Smooth muscle cell of trachea (primary cell): ENCODE measurements around the gene VPS25. TPM values are rescaled to one million over a fixed set of nuclear protein-coding genes. Genes with fewer than 3 reads are reported as not detected.

ENCODE experiments used
- total RNA-seq: library from RNA; depleted of rRNA; stranded (reverse); fragments of >200 nt; gene quantifications from 2 replicates; pipeline ENCODE4 v1.2.1, GENCODE V29; 2014

The VPS25 gene
- total RNA-seq: 53.6 and 67.3 TPM in 2 replicates

DNA sequence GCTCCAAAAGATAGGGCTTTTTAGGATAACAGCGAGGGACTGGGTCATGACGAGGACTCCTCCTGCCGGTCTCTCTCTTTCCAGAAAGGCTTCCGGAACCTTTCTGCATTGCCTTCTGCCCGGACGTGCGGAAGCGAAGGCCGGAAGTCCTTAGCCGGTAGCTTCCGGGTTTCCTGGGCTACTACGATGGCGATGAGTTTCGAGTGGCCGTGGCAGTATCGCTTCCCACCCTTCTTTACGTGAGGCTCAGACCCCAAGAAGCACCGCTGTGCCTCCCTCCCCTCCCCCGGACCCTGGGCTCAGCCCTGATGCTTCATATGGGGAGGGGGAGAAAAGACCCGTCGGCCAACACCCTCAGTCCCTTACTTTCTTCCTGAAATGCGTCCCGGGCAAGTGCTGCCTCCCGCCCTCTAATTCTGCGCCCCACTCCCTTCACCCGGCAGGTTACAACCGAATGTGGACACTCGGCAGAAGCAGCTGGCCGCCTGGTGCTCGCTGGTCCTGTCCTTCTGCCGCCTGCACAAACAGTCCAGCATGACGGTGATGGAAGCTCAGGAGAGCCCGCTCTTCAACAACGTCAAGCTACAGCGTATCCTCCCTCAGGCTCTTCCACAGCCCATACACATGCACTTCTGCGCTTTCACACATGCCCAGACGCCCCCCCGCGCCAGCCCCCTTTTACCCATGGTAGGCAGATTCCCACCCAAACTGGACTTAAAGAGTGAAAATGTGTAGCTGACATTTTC is at the start of gene VPS25:
VPS25 (plus strand) TSS at position 160 of the 746 bp plus-strand sequence; CDS start at position 187, 27 bp downstream.

DNA sequence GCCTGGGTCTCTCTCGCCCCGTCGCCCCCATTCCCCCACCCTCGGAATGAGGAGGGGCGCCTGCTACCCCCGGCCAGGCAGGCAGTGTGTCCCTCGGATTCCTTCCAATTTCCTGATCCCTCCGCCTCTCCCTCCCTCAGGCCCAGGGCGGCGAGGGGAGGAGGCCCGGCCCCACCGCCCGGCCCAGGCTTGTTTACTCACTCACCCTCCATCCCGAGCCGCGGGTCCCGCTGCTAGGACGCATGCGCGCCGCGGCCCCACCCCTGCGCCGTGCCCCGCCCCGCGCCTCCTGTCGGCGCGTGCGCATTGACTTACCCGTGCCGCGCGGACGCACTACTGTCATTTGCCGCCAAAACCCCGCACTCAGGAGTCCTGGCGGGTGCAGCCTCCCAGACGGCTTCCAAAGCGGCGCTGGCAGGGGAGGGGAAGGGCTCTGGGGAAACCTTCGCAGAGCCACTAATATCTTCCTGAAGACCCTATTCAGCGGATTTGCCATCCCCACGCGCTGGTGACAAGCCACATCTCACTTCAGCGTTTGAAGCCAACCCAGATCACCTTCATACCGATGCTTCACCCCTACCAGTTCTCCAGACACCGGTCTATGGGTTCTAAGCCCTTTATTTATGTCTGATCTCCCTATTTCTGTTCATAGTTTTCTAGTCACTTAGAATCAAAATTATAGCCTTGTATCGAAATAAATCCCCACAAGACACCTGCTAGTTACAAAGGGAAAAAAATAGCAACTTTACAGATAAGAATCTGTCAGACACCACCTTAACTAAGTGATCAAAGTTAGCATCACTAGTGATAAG is 28.2 kb upstream of the VPS25 start, which contains the start of gene EZH1:
EZH1 (minus strand) TSS at position 235 of the 812 bp plus-strand sequence. CDS start 16,099 bp downstream, outside the sequence.

DNA sequence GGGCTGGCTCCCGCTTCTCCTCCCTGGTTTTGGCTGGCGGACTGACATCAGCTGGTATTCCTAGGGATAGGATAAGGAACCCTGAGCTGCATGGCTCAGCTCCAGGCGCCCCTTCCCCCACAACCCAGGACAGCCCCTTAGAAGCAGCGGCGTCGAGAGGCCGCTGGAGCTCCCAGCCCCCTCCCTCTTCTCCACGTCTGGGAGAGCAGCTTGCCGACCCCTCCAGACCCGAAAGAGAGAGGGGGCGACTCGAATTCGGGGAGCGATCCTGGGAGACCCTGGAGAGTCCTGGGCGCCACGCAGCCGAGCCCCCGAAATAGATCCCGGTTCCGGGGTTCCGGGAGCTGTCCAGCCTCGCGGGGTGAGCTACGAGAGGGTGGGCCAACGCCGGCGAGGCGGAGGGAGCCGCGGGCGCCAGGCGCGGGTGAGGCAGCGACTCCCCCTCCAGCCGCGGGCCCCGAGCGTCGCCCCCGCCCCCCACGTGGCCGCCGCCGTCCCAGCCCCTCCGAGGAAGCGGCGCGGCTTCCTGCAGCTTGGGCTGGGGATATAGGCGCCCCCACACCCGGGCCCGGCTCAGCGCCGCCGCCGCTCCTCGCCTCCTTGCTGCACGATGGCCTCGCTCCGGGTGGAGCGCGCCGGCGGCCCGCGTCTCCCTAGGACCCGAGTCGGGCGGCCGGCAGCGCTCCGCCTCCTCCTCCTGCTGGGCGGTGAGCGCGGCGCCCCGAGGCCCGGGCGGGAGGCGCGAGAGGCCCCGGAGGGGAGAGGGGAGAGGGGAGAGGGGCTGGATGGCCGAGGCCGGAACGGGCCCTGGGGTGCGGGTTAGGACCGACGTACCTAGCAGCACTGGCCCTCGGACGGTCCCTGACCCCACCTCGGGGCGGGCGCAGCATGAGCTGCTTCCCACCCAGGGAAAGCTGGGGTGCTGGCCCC is 12.3 kb upstream of the VPS25 start, which contains the start of gene RAMP2:
RAMP2 (plus strand) TSS at position 576 of the 930 bp plus-strand sequence; CDS start at position 611, 35 bp downstream.

GRCh38 chr17:42779936-42780850 is 6.9 kb downstream of the VPS25 start, which contains the start of gene WNK4:
Gene WNK4 (plus strand): TSS chr17:42780610. CDS start chr17:42780699, 89 bp downstream.

GRCh38 chr17:42798383-42799380 is 25.4 kb downstream of the VPS25 start, which contains the start of the genes CNTD1 and COA3:
Gene CNTD1 (plus strand): TSS chr17:42798861. CDS start chr17:42799068, 207 bp downstream.
Gene COA3 (minus strand): TSS chr17:42798704. CDS start chr17:42798681, 23 bp downstream.

Other genes starting within 250 kb of the VPS25 start
- gene NAGLU, start 237.2 kb upstream of the VPS25 start, total RNA-seq: 60.9 and 61.7 TPM in 2 replicates
- 1.5 and 1.8 TPM in 2 replicates for gene HSD17B1, start 220.5 kb upstream of the VPS25 start, total RNA-seq
- gene COASY, start 211.3 kb upstream of the VPS25 start, total RNA-seq: 18.5 and 25.1 TPM in 2 replicates
- 32.9 and 36.7 TPM in 2 replicates for gene MLX, start 206.3 kb upstream of the VPS25 start, total RNA-seq
- gene PSMC3IP, start 195.7 kb upstream of the VPS25 start, total RNA-seq: 3.1 and 5.5 TPM in 2 replicates
- gene RETREG3, start 164.1 kb upstream of the VPS25 start, total RNA-seq: 50.0 and 76.7 TPM in 2 replicates
- 28.5 and 31.8 TPM in 2 replicates for gene TUBG1, start 163.8 kb upstream of the VPS25 start, total RNA-seq
- gene TUBG2, start 114.2 kb upstream of the VPS25 start, total RNA-seq: 12.2 and 12.7 TPM in 2 replicates
- 22.3 and 28.7 TPM in 2 replicates for gene PLEKHH3, start 96.5 kb upstream of the VPS25 start, total RNA-seq
- gene CCR10, start 91.6 kb upstream of the VPS25 start, total RNA-seq: 6.3 and 6.4 TPM in 2 replicates
- gene CNTNAP1, start 90.9 kb upstream of the VPS25 start, total RNA-seq: 43.6 and 45.0 TPM in 2 replicates
- 25.6 and 28.1 TPM in 2 replicates for gene EZH1, start 28.4 kb upstream of the VPS25 start, total RNA-seq
- gene RAMP2, start 12.2 kb upstream of the VPS25 start, total RNA-seq: not detected in 2 replicates
- 0.29 and 0.33 TPM in 2 replicates for gene WNK4, start 7.2 kb downstream of the VPS25 start, total RNA-seq
- 70.1 and 80.4 TPM in 2 replicates for gene COA3, start 25.3 kb downstream of the VPS25 start, total RNA-seq
- 0.66 TPM in 1 of 2 replicates, not detected in the other for gene CNTD1, start 25.4 kb downstream of the VPS25 start, total RNA-seq
- gene BECN1, start 50.8 kb downstream of the VPS25 start, total RNA-seq: 101 and 155 TPM in 2 replicates
- gene PSME3, start 59.9 kb downstream of the VPS25 start, total RNA-seq: 76.6 and 82.2 TPM in 2 replicates
- 0.29 and 0.99 TPM in 2 replicates for gene AOC2, start 71.1 kb downstream of the VPS25 start, total RNA-seq
- gene AOC3, start 77.8 kb downstream of the VPS25 start, total RNA-seq: 1.3 and 1.5 TPM in 2 replicates
- gene G6PC1, start 127.3 kb downstream of the VPS25 start, total RNA-seq: not detected in 2 replicates
- gene AARSD1, start 191.0 kb downstream of the VPS25 start, total RNA-seq: 25.5 and 28.1 TPM in 2 replicates
- gene PTGES3L, start 206.6 kb downstream of the VPS25 start, total RNA-seq: 1.2 TPM in 1 of 2 replicates, not detected in the other
- 6.8 and 9.6 TPM in 2 replicates for gene RUNDC1, start 207.1 kb downstream of the VPS25 start, total RNA-seq
- gene RPL27, start 225.0 kb downstream of the VPS25 start, total RNA-seq: 1,021 and 1,034 TPM in 2 replicates
- gene IFI35, start 233.3 kb downstream of the VPS25 start, total RNA-seq: 43.1 and 51.9 TPM in 2 replicates
- gene VAT1, start 248.9 kb downstream of the VPS25 start, total RNA-seq: 376 and 655 TPM in 2 replicates